Stimulated activated CD4-positive, alpha-beta T cell treated with anti-CD3 and anti-CD28 coated beads, TNF-alpha, amount 100 ng/mL, for 4 hours (primary cell): ENCODE measurements around the gene SLC9A9.

Experiments
- DNase-seq, 3 experiments: peaks; one replicate each; pipeline ENCODE4 v3.0.0-alpha.2; 2020; ENCODE audit warnings: low read depth in 3 of 3

The SLC9A9 gene

GRCh38 chr3:143245692-143246091 lies 602.6 kb downstream of the SLC9A9 start:
- no peak for DNase-seq

- no peak for DNase-seq
These were observed 603.7 kb downstream of the SLC9A9 start for GRCh38 chr3:143244516-143245063.

GRCh38 chr3:143243686-143244085 lies 604.6 kb downstream of the SLC9A9 start:
- no peak for DNase-seq

- DNase-seq: no peak
These were observed 605.6 kb downstream of the SLC9A9 start for GRCh38 chr3:143242691-143243090.

GRCh38 chr3:143242101-143242500 lies 606.2 kb downstream of the SLC9A9 start:
- DNase-seq: no peak

GRCh38 chr3:143241481-143241951 lies 606.8 kb downstream of the SLC9A9 start:
- no peak for DNase-seq

- no peak for DNase-seq
These were observed 607.4 kb downstream of the SLC9A9 start for GRCh38 chr3:143240886-143241285.

GRCh38 chr3:143239031-143239430 lies 609.2 kb downstream of the SLC9A9 start:
- no peak for DNase-seq

- no peak for DNase-seq
These were observed 611.1 kb downstream of the SLC9A9 start for GRCh38 chr3:143237077-143237627.

GRCh38 chr3:143236226-143236964 lies 611.9 kb downstream of the SLC9A9 start:
- no peak for DNase-seq

GRCh38 chr3:143235614-143236204 lies 612.6 kb downstream of the SLC9A9 start:
- DNase-seq: no peak

GRCh38 chr3:143234526-143234925 lies 613.7 kb downstream of the SLC9A9 start:
- no peak for DNase-seq

GRCh38 chr3:143232981-143233380 lies 615.3 kb downstream of the SLC9A9 start:
- no peak for DNase-seq

- DNase-seq: no peak
These were observed 619.9 kb downstream of the SLC9A9 start for GRCh38 chr3:143228405-143228804.

- DNase-seq: no peak
These were observed 621.5 kb downstream of the SLC9A9 start for GRCh38 chr3:143226678-143227291.

- no peak for DNase-seq
These were observed 623.6 kb downstream of the SLC9A9 start for GRCh38 chr3:143224716-143225115.

GRCh38 chr3:143222981-143223380 lies 625.3 kb downstream of the SLC9A9 start:
- no peak for DNase-seq

GRCh38 chr3:143222505-143222904 lies 625.8 kb downstream of the SLC9A9 start:
- DNase-seq: no peak

GRCh38 chr3:143221446-143221845 lies 626.8 kb downstream of the SLC9A9 start:
- DNase-seq: no peak

- DNase-seq: no peak
These were observed 627.5 kb downstream of the SLC9A9 start for GRCh38 chr3:143220741-143221140.

GRCh38 chr3:143218166-143218835 lies 630.0 kb downstream of the SLC9A9 start:
- DNase-seq: no peak

GRCh38 chr3:143217283-143217682 lies 631.0 kb downstream of the SLC9A9 start:
- DNase-seq: no peak
